BE2C (cell line): ENCODE data around the gene DNAJC24. TPM values are rescaled to one million over a fixed set of nuclear protein-coding genes. Genes with fewer than 3 reads are reported as not detected.
"Not testable (repeated sequence)": the region's sequence is repeated elsewhere in the genome, so short reads cannot be mapped to it uniquely, and the experiment has no call there.

Source experiments
- DNase-seq: peaks from one replicate; pipeline ENCODE4 v3.0.0-alpha.2; 2020
- H3K27me3 ChIP-seq: fragments of 250-450 bp; sonication (Bioruptor Pico); 2 replicates; pipeline ENCODE4 v1.5.1; 2020; ENCODE audit warnings: mild to moderate bottlenecking
- H3K36me3 ChIP-seq: fragments of 250-450 bp; sonication (Bioruptor Pico); 2 replicates; pipeline ENCODE4 v1.5.1; 2020; ENCODE audit warnings: mild to moderate bottlenecking
- H3K4me1 ChIP-seq: fragments of 250-450 bp; sonication (Bioruptor Pico); 2 replicates; pipeline ENCODE4 v1.5.1; 2020
- H3K4me3 ChIP-seq: 2 replicates; pipeline ENCODE4 v1.5.1; 2011; ENCODE audit warnings: low read depth, low read length
- H3K9me3 ChIP-seq: fragments of 250-450 bp; sonication (Bioruptor Pico); 2 replicates; pipeline ENCODE4 v1.5.1; 2020
- CTCF ChIP-seq: IDR thresholded peaks from 2 replicates; pipeline ENCODE4 v1.5.1; 2012; ENCODE audit warnings: mild to moderate bottlenecking, low read depth, low read length
- polyA plus RNA-seq: library from polyadenylated mRNA; unstranded; fragments of >200 nt; gene quantifications from one replicate; pipeline ENCODE4 v1.2.1, GENCODE V29; 2012; ENCODE audit warnings: low read depth, missing spikeins; ENCODE audit not compliant: insufficient read length, insufficient read depth

The DNAJC24 gene
- polyA plus RNA-seq, result 10.5 TPM

- no peaks in the 10 kb centered on the region for H3K4me1 ChIP-seq
- peak; percentile 84 for DNase-seq
- H3K36me3 ChIP-seq, result no peaks in the 10 kb centered on the region
- no peaks in the 10 kb centered on the region for H3K9me3 ChIP-seq
- H3K27me3 ChIP-seq, result no peaks in the 10 kb centered on the region
- TF ChIP-seq CTCF, result no peak
- peak within 1 kb of the TSS; percentile 83 for H3K4me3 ChIP-seq
Observed at GRCh38 chr11:31369348-31370329, at the start of gene DNAJC24, which contains the start of gene DCDC1. DNAJC24 (plus strand) TSS chr11:31369860; CDS start chr11:31370749, 889 bp downstream. DCDC1 (minus strand) TSS chr11:31369739; CDS start chr11:31328280, 41,459 bp downstream.

- H3K4me1 ChIP-seq, DNase-seq, H3K9me3 ChIP-seq, H3K36me3 ChIP-seq, H3K4me3 ChIP-seq, H3K27me3 ChIP-seq: not testable (repeated sequence)
Observed at GRCh38 chr11:31321494-31321893, 48.2 kb upstream of the DNAJC24 start.

- Histone ChIP-seq H3K27me3 (no peaks in the 10 kb centered on the region), H3K4me3 (no peak overlapping the region), H3K9me3 (no peaks in the 10 kb centered on the region), H3K36me3 (no peaks in the 10 kb centered on the region), H3K4me1 (no peaks in the 10 kb centered on the region)
- DNase-seq, result no peak
- no peak for TF ChIP-seq CTCF
Observed at GRCh38 chr11:31323145-31323544, 46.5 kb upstream of the DNAJC24 start.

GRCh38 chr11:31325160-31325559 lies 44.5 kb upstream of the DNAJC24 start:
- Histone ChIP-seq H3K4me1 (no peaks in the 10 kb centered on the region), H3K4me3 (no peak overlapping the region), H3K36me3 (no peaks in the 10 kb centered on the region), H3K27me3 (no peaks in the 10 kb centered on the region), H3K9me3 (no peaks in the 10 kb centered on the region)
- TF ChIP-seq CTCF, result no peak
- no peak for DNase-seq

- no peaks in the 10 kb centered on the region for H3K36me3 ChIP-seq
- no peak for TF ChIP-seq CTCF
Observed at GRCh38 chr11:31326470-31327148, 43.1 kb upstream of the DNAJC24 start.

GRCh38 chr11:31327417-31327816 lies 42.2 kb upstream of the DNAJC24 start:
- Histone ChIP-seq H3K36me3 (no peaks in the 10 kb centered on the region), H3K9me3 (no peaks in the 10 kb centered on the region), H3K27me3 (no peaks in the 10 kb centered on the region), H3K4me1 (no peaks in the 10 kb centered on the region), H3K4me3 (no peak overlapping the region)
- no peak for TF ChIP-seq CTCF
- DNase-seq, result no peak

More at GRCh38 chr11:31326470-31327148, 43.1 kb upstream of the DNAJC24 start:
- no peaks in the 10 kb centered on the region for H3K27me3 ChIP-seq
- DNase-seq, result no peak
- no peaks in the 10 kb centered on the region for H3K9me3 ChIP-seq
- no peak overlapping the region for H3K4me3 ChIP-seq
- no peaks in the 10 kb centered on the region for H3K4me1 ChIP-seq
